Esophagus squamous epithelium (tissue), 4 donors: ENCODE results near the gene FAIM.

Source experiments
- CTCF ChIP-seq, 6 experiments: fragments of 450-650 bp in 4 of 6; fragments of 200-600 bp in 2 of 6; sonication (generic) in 2 of 6; IDR thresholded peaks; one replicate each; pipeline ENCODE4 v1.5.1; 2016 to 2019; ENCODE audit warnings: antibody characterized with exemption in 6 of 6, mild to moderate bottlenecking in 4 of 6, moderate library complexity in 4 of 6
- POLR2A ChIP-seq, 4 donors: fragments of 450-650 bp; IDR thresholded peaks; one replicate each; pipeline ENCODE4 v1.6.1; 2017; ENCODE audit warnings: antibody characterized with exemption in 4 of 4, mild to moderate bottlenecking in 4 of 4, moderate library complexity in 3 of 4

GRCh38 chr3:138609898-138610266 is 1.3 kb downstream of the FAIM start:
- no peak for TF ChIP-seq CTCF (IDR thresholded peaks at IDR 0.05)
- no peak for TF ChIP-seq POLR2A (IDR thresholded peaks at IDR 0.05)
